ENCODE results near the gene WDR89. TPM values are rescaled to one million over a fixed set of nuclear protein-coding genes. Genes with fewer than 3 reads are reported as not detected.
"Not testable (repeated sequence)": the region's sequence is repeated elsewhere in the genome, so short reads cannot be mapped to it uniquely, and the experiment has no call there.

The WDR89 gene
- polyA plus RNA-seq, 1 experiment, result 9.4 TPM

GRCh38 chr14:63603749-63604277 is 37.9 kb downstream of the WDR89 start:
- Histone ChIP-seq H3K9me3 (ENCODE audit: control insufficient read depth, insufficient read depth, low read length) (no peaks in the 10 kb centered on the region), H3K4me3 (ENCODE audit: low read depth, low read length) (no peak overlapping the region), H3K27me3 (ENCODE audit: control insufficient read depth, insufficient read depth, low read length) (no peaks in the 10 kb centered on the region), H3K27ac (ENCODE audit: low read depth, low read length) (no peak overlapping the region)
- ChIA-PET CTCF (interaction anchor here (1.2 to 1.3 kb wide), 2 partner anchors 30 to 215 kb away, joined by 3 to 4 read pairs; no protein-coding TSS in a partner anchor), POLR2A (no interaction called here)
- no peak for TF ChIP-seq CTCF (IDR thresholded peaks at IDR 0.05; ENCODE audit: low read depth, low read length)
- DNase-seq (ENCODE audit: low read depth, low spot score), result no peak

GRCh38 chr14:63598807-63599206 is 42.9 kb downstream of the WDR89 start:
- CTCF ChIA-PET, result interaction anchor here (0.9 kb wide), 1 partner anchor 209 kb away, joined by 4 read pairs; no protein-coding TSS in a partner anchor
- Histone ChIP-seq H3K9me3 (ENCODE audit: control insufficient read depth, insufficient read depth, low read length) (peaks cover 15% of the 10 kb centered on the region), H3K27ac (ENCODE audit: low read depth, low read length) (no peak overlapping the region), H3K4me3 (ENCODE audit: low read depth, low read length) (no peak overlapping the region), H3K27me3 (ENCODE audit: control insufficient read depth, insufficient read depth, low read length) (no peaks in the 10 kb centered on the region)
- POLR2A ChIA-PET, result no interaction called here
- DNase-seq (ENCODE audit: low read depth, low spot score), result no peak
- TF ChIP-seq CTCF (IDR thresholded peaks at IDR 0.05; ENCODE audit: low read depth, low read length), result no peak

- POLR2A ChIA-PET, result no interaction called here
- no peak for DNase-seq (ENCODE audit: low read depth, low spot score)
- CTCF ChIA-PET, result no interaction called here
- Histone ChIP-seq H3K9me3 (ENCODE audit: control insufficient read depth, insufficient read depth, low read length) (peaks cover 22% of the 10 kb centered on the region), H3K4me3 (ENCODE audit: low read depth, low read length) (no peak overlapping the region), H3K27ac (ENCODE audit: low read depth, low read length) (no peak overlapping the region), H3K27me3 (ENCODE audit: control insufficient read depth, insufficient read depth, low read length) (no peaks in the 10 kb centered on the region)
- TF ChIP-seq CTCF (IDR thresholded peaks at IDR 0.05; ENCODE audit: low read depth, low read length), result no peak
These were observed 44.5 kb downstream of the WDR89 start for GRCh38 chr14:63596998-63597658.

GRCh38 chr14:63594455-63595372 is 47.0 kb downstream of the WDR89 start:
- no peak for TF ChIP-seq CTCF (IDR thresholded peaks at IDR 0.05; ENCODE audit: low read depth, low read length)
- ChIA-PET CTCF (no interaction called here), POLR2A (no interaction called here)
- no peak for DNase-seq (ENCODE audit: low read depth, low spot score)
- H3K27me3 ChIP-seq (ENCODE audit: control insufficient read depth, insufficient read depth, low read length), result no peaks in the 10 kb centered on the region
- H3K27ac ChIP-seq (ENCODE audit: low read depth, low read length), result no peak overlapping the region
- peaks cover 22% of the 10 kb centered on the region for H3K9me3 ChIP-seq (ENCODE audit: control insufficient read depth, insufficient read depth, low read length)
- no peak overlapping the region for H3K4me3 ChIP-seq (ENCODE audit: low read depth, low read length)

GRCh38 chr14:63583046-63583445 is 58.6 kb downstream of the WDR89 start:
- H3K27ac ChIP-seq (ENCODE audit: low read depth, low read length); H3K27me3 ChIP-seq (ENCODE audit: control insufficient read depth, insufficient read depth, low read length); DNase-seq (ENCODE audit: low read depth, low spot score); CTCF ChIA-PET; H3K9me3 ChIP-seq (ENCODE audit: control insufficient read depth, insufficient read depth, low read length); H3K4me3 ChIP-seq (ENCODE audit: low read depth, low read length); POLR2A ChIA-PET: not testable (repeated sequence)

Data from AG04450 (cell line).